Osteocyte (in vitro differentiated cells): ENCODE data around the gene GRIK4. TPM values are rescaled to one million over a fixed set of nuclear protein-coding genes. Genes with fewer than 3 reads are reported as not detected.

Source experiments
- DNase-seq: peaks from one replicate; pipeline ENCODE4 v3.0.0; 2021; ENCODE audit warnings: mixed read lengths; ENCODE audit not compliant: unreplicated experiment; ENCODE audit errors: extremely low spot score
- H3K27ac Mint-ChIP-seq: one replicate; pipeline ENCODE4 v1.8.0; 2021; ENCODE audit warnings: mild to moderate bottlenecking, mixed read lengths; ENCODE audit not compliant: unreplicated experiment
- H3K27me3 Mint-ChIP-seq: one replicate; pipeline ENCODE4 v1.8.0; 2021; ENCODE audit warnings: mixed read lengths; ENCODE audit not compliant: unreplicated experiment
- H3K36me3 Mint-ChIP-seq: one replicate; pipeline ENCODE4 v1.8.0; 2021; ENCODE audit warnings: mixed read lengths; ENCODE audit not compliant: unreplicated experiment
- H3K4me1 Mint-ChIP-seq: one replicate; pipeline ENCODE4 v1.8.0; 2021; ENCODE audit warnings: mixed read lengths; ENCODE audit not compliant: unreplicated experiment
- H3K4me3 Mint-ChIP-seq: one replicate; pipeline ENCODE4 v1.8.0; 2021; ENCODE audit warnings: mild to moderate bottlenecking, moderate library complexity, mixed read lengths; ENCODE audit not compliant: unreplicated experiment
- H3K9me3 Mint-ChIP-seq: one replicate; pipeline ENCODE4 v1.8.0; 2021; ENCODE audit warnings: mixed read lengths; ENCODE audit not compliant: unreplicated experiment
- CTCF ChIP-seq: fragments of 200-600 bp; sonication (generic); IDR thresholded peaks from 2 replicates; pipeline ENCODE4 v1.5.0; 2021; ENCODE audit warnings: antibody characterized with exemption, mild to moderate bottlenecking, moderate library complexity
- total RNA-seq: library from RNA; stranded (reverse); gene quantifications from 2 replicates; pipeline ENCODE4 v1.2.1, GENCODE V29; 2021

The GRIK4 gene
- total RNA-seq, 1 donor from 2014 or later, result 0.11 TPM

GRCh38 chr11:120971825-120972224, 460.3 kb downstream of the GRIK4 start:
- Mint-ChIP-seq H3K36me3 (no peaks in the 10 kb centered on the region), H3K4me3 (no peak overlapping the region), H3K4me1 (no peaks in the 10 kb centered on the region), H3K27me3 (no peaks in the 10 kb centered on the region), H3K9me3 (no peaks in the 10 kb centered on the region), H3K27ac (no peak overlapping the region)
- no peak for TF ChIP-seq CTCF
- no peak for DNase-seq

GRCh38 chr11:120972621-120973020, 461.1 kb downstream of the GRIK4 start:
- Mint-ChIP-seq H3K4me1 (no peaks in the 10 kb centered on the region), H3K27ac (no peak overlapping the region), H3K27me3 (no peaks in the 10 kb centered on the region), H3K36me3 (no peaks in the 10 kb centered on the region), H3K4me3 (no peak overlapping the region), H3K9me3 (no peaks in the 10 kb centered on the region)
- no peak for TF ChIP-seq CTCF
- no peak for DNase-seq

DNA sequence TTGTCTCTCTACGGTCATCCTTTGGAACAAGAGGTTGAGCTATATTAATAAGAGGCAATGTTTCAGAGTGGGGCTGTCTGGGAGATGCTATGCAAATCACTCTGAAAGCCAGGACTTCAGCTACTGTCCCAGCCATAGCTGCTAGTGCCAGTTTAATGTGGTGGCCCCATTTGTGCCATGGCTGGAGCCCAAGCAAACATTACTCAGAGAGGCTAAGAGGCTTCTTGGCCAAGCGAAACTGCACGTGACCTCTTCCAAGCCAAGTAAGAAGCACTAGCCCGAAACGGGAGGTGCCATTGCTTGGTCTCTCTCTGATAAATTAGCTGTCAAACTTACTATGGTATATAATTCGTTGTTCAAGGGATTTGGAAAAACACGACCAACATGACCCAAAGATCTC, 462.0 kb downstream of the GRIK4 start:
- Mint-ChIP-seq H3K27me3 (peaks cover 4% of the 10 kb centered on the region), H3K27ac (no peak overlapping the region), H3K36me3 (no peaks in the 10 kb centered on the region), H3K4me3 (no peak overlapping the region), H3K9me3 (no peaks in the 10 kb centered on the region), H3K4me1 (no peaks in the 10 kb centered on the region)
- no peak for DNase-seq
- TF ChIP-seq CTCF, result no peak

GRCh38 chr11:120974466-120974865, 462.9 kb downstream of the GRIK4 start:
- TF ChIP-seq CTCF, result no peak
- no peak overlapping the region for H3K27ac Mint-ChIP-seq
- no peak overlapping the region for H3K4me3 Mint-ChIP-seq
- H3K4me1 Mint-ChIP-seq, result no peaks in the 10 kb centered on the region
- no peaks in the 10 kb centered on the region for H3K9me3 Mint-ChIP-seq
- peaks cover 7% of the 10 kb centered on the region for H3K27me3 Mint-ChIP-seq
- DNase-seq, result no peak
- no peaks in the 10 kb centered on the region for H3K36me3 Mint-ChIP-seq

DNA sequence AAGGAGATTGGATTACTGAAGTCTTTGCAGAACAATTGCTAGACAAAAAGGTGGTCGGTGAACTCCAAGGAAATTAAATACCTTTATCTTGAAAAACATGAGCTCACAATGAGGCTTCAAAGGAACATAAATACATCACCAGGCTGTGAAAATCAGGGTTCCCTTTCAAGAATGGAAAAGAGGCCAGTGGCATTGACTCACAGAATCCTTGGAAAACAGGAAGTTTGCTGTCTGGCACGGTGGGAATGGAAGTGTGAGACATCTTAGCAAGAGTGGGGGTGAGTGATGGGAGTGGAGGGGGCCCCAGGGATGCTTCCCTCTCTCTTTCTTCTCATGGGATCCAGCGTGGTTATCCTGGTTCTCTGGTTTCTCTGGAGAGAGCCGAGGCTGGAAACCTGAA, 463.4 kb downstream of the GRIK4 start:
- Mint-ChIP-seq H3K4me1 (no peaks in the 10 kb centered on the region), H3K36me3 (no peaks in the 10 kb centered on the region), H3K9me3 (no peaks in the 10 kb centered on the region), H3K4me3 (no peak overlapping the region), H3K27ac (no peak overlapping the region), H3K27me3 (peaks cover 7% of the 10 kb centered on the region)
- no peak for DNase-seq
- no peak for TF ChIP-seq CTCF
